Daoy (cell line): ENCODE results near the gene SEMA3G. TPM values are rescaled to one million over a fixed set of nuclear protein-coding genes. Genes with fewer than 3 reads are reported as not detected.

Experiments
- DNase-seq: peaks from one replicate; pipeline ENCODE4 v3.0.0-alpha.2; 2015; ENCODE audit warnings: low read depth
- total RNA-seq: library from RNA; depleted of rRNA; stranded (reverse); fragments of >200 nt; shearing (Covaris generic); gene quantifications from 2 replicates; pipeline ENCODE4 v1.2.3, GENCODE V29; 2014

The SEMA3G gene
- total RNA-seq, 1 experiment from 2014 or later = 0.34 TPM

DNA sequence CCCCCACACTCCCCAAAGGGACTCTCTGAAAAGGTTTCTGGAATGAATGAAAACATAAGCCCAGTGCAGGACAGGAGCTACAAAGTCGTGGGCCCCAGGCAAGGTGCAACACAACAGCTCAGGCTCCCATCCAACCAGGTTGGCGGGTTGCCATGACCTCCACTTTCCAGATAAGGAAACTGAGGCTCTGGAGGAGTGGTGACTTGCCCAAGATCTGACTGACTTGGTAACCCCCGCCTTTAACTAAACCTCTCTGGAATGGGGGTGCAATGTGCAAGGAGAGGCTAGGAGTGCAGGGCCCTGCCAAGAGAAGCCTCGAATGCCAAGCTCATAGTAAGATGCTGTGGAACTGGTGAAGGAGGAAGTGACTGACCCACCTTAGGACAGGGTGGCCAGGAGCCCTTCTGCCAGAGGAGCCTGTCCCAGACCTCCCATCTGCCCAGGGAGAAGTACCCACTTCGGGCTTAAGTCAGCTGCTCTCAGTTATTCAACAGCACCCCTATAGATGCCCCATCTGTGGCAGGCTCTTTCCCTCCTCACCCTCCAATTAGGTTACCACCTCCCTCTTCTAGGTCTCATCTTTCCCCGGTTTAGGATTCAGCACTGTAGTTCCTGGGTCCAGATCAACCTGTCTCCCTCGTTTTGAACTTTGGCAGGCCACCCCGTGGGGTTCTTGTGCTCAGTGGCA is 9.5 kb upstream of the SEMA3G start:
- no peak for DNase-seq

GRCh38 chr3:52453496-52454249 is 8.8 kb upstream of the SEMA3G start, which contains the start of gene TNNC1:
TSS of gene TNNC1 (minus strand) at chr3:52454041. CDS start at chr3:52454015, 26 bp downstream.
- no peak for DNase-seq

DNA sequence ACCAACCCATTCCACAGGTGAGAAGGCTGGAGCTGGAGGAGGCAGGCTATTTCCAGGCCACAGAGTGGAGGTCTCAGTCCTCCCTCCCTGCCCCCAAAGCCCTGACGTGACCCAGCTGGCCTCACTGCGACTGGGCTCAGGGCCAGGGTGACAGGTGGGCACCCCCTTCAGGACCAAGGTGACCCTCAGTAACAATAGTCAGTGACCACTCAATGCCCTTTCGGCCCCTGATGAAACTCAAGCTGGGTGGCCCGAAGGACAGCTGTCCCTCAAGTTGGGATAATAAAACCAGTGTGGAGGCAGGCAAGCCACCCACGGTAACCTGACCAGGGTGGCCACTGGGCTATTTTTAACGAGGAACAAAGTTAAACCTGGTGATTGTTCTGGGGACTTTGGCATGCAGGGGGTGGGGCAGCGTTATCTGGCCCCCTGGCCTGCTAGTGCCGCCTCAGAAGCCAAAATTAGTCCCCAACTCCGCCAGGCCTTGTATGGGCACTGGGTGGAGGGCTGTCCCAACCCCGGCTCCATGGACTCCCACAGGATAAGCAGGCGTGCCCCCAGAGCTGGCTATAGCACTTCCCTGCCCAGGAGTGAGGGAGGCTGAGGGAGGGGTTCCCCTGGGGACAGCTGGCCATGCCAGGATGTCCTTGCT is 7.8 kb upstream of the SEMA3G start:
- no peak for DNase-seq

DNA sequence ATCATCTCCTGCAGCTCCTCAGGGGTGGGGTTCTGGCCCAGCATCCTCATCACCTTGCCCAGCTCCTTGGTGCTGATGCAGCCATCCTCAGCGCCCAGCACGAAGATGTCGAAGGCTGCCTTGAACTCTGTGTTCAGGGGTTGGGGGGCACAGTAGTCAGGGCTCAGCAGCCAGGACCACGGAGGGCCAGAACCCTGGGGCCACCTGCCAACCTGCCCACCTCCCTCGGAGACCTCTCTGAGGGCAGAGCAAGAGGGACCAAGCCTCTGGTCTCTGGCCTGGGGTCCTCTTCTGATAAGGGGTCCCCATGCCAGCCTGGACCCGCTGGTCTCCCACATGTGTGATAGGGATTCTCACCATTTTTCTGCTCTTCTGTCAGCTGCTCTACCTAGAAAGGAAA is 7.2 kb upstream of the SEMA3G start:
- DNase-seq = no peak

- DNase-seq = no peak
Observed at GRCh38 chr3:52451237-52452083, 6.6 kb upstream of the SEMA3G start.

DNA sequence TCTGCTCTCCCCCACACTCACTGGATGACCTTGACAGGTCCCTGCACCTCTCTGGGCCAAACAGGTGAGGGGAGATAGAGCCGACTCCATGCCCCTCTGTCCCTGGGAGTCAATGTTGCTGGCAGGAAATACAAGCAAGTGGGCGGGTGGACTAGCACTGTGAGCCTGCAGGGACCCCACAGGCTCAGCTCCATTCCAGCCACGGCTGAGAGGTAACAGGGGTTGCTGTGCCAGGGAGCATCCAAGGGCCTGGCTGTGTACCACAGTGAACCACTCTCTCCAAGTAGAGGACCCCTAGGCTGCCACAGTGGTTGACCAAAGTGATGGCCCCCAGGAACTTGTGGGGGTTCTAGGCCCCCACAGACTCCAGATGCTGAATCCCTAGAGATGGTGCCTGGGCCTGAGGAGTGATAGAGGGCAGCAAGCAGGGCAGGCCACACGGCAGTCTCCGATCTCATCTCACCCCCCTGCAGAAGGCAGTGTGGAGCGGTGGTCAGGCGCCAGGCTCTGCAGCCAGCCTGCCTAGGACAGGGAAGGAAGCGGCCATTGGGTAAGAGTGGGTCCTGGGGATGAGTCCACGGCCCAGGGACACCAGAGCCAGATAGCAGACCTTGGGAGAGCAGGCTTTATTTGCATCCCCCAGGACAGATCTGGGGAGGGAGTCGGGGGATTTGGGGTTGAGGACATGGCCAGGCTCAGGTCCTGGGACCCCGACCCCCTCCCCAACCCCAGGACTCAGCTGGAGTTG is 5.8 kb upstream of the SEMA3G start:
- no peak for DNase-seq

- no peak for DNase-seq
Observed at GRCh38 chr3:52447512-52448355, 2.8 kb upstream of the SEMA3G start.

GRCh38 chr3:52446631-52447511 is 2.0 kb upstream of the SEMA3G start:
- DNase-seq = peak; percentile 48

GRCh38 chr3:52446042-52446441 is 1.1 kb upstream of the SEMA3G start:
- DNase-seq = no peak

- DNase-seq = no peak
Observed at GRCh38 chr3:52443791-52444687, 864 bp downstream of the SEMA3G start.

DNA sequence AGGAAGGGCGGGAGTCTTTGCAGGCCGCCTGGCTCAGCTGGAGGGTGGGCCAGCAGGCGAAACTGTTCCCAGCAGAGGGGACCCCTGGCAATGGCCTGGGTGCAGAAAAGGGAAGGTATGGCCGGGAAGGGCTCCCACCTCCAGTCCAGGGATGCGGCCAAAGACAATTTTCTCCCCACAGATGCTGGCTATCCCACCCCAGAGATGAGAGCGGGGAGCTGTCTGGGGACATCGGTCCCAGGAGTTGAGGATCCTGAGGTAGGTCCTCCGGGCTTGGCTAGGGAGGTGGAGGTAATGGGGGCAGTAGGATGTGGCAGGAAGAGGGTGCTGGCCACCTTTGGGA is 1.7 kb downstream of the SEMA3G start:
- DNase-seq = no peak

GRCh38 chr3:52442409-52443267 is 2.3 kb downstream of the SEMA3G start:
- no peak for DNase-seq

DNA sequence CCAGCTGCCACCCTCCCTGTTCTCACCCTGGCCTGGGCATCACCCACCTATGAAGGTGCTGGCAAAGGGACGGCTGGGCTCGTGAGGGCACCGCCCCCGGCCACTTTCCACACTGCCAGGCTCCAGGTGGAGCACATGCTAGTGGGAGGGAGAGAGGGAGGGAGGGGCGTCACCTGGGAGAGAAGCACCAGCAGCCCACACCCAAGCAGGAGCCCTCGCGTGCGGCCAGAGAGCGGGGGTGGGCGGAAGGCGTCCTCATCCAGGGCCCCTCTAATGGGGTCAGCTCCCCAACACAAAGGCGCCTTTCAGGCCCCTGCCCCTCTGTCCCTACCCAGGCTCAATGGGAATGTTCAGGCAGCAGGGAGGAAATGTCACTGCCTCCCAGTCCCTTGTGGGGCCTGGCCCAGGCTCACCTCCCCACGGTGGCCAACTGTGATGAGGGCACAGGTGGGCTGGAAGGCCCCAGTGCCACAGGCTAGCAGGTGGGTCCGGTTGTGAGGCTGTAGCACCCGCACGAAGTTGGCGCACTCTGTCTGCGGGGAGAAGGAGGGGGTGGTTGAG is 3.1 kb downstream of the SEMA3G start:
- no peak for DNase-seq

DNA sequence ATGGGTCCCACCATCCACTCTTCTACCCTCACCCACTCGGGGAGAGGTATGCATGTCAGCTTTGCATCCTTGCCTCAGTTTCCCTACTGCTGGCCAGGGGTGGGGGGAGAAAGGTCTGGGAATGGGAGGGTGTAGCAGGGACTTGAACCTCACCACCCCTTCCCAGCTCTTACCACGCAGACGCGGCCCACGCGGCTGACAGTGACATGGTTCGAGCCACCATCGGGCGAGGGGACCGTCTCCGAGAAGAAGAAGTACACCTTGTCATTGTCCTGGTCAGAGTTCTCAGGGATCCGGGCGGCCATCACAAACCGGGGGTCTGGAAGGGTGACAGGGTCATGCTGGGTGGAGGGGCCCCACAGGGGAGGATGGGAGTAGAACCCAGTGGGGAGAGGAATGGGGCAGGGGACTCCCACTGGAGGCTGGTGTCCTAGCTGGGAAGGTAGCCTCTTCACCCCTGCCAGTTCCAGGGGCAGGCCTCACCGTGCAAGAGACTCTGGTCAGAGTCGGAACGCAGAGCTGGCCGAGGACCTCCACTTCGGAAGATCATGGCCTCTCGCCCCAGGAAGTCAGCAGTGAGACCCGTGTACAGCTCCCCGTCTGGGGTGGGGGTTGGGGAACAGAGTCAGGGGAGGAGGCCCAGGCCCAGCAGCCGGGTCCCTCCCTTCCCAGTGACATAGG is 3.7 kb downstream of the SEMA3G start:
- DNase-seq = no peak

- DNase-seq = no peak
Observed at GRCh38 chr3:52440671-52441070, 4.2 kb downstream of the SEMA3G start.

DNA sequence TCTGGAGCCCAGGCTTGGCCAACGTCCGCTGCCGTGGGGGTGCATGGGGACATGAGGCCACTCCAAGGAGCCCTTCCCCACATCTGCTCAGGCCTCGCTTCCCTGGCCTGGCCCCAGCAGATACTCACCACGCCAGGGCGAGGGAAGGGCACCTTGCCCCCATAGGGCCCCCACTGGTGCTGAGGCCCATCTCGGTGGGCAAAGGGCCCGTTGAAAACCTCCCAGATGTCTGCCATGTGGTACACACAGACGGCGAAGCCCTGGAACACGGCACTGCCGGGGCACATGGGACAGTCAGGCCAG is 4.7 kb downstream of the SEMA3G start:
- DNase-seq = no peak
